PFSK-1 (cell line): Measurements from ENCODE around the gene PCDHA2. TPM values are rescaled to one million over a fixed set of nuclear protein-coding genes. Genes with fewer than 3 reads are reported as not detected.

Experiments
- FOXP2 ChIP-seq: optimal IDR thresholded peaks from 2 replicates; pipeline ENCODE3; 2011; ENCODE audit warnings: borderline replicate concordance, control low read depth, inconsistent platforms; ENCODE audit not compliant: insufficient read depth; ENCODE audit errors: extremely low read length, extremely low read depth
- POLR2AphosphoS5 ChIP-seq: IDR thresholded peaks from 2 replicates; pipeline ENCODE4 v1.6.1; 2012; ENCODE audit warnings: low read depth, mild to moderate bottlenecking, control low read depth, low read length, moderate library complexity
- SIN3A ChIP-seq: IDR thresholded peaks from 2 replicates; pipeline ENCODE4 v1.6.1; 2012; ENCODE audit warnings: mild to moderate bottlenecking, low read length, moderate library complexity, borderline replicate concordance; ENCODE audit not compliant: insufficient read depth
- TAF1 ChIP-seq: IDR thresholded peaks from 2 replicates; pipeline ENCODE4 v1.6.1; 2012; ENCODE audit warnings: low read length, control low read depth, borderline replicate concordance; ENCODE audit not compliant: insufficient read depth
- polyA plus RNA-seq: library from polyadenylated mRNA; unstranded; fragments of >200 nt; gene quantifications from one replicate; pipeline ENCODE4 v1.2.1, GENCODE V29; 2012; ENCODE audit warnings: low read depth, missing spikeins; ENCODE audit not compliant: insufficient read length
- TF ChIP-seq, protein P1 (sequence below), 2 experiments: IDR thresholded peaks; 2 replicates each; pipeline versions ENCODE4 v1.6.1 to v1.8.0; 2011 to 2012; ENCODE audit warnings: low read depth in 2 of 2, low read length in 2 of 2, control low read depth in 1 of 2, inconsistent platforms in 1 of 2, mild to moderate bottlenecking in 1 of 2, moderate library complexity in 1 of 2; ENCODE audit not compliant: insufficient read depth in 1 of 2

PCDHA2 gene
- 0.33 TPM for polyA plus RNA-seq

DNA sequence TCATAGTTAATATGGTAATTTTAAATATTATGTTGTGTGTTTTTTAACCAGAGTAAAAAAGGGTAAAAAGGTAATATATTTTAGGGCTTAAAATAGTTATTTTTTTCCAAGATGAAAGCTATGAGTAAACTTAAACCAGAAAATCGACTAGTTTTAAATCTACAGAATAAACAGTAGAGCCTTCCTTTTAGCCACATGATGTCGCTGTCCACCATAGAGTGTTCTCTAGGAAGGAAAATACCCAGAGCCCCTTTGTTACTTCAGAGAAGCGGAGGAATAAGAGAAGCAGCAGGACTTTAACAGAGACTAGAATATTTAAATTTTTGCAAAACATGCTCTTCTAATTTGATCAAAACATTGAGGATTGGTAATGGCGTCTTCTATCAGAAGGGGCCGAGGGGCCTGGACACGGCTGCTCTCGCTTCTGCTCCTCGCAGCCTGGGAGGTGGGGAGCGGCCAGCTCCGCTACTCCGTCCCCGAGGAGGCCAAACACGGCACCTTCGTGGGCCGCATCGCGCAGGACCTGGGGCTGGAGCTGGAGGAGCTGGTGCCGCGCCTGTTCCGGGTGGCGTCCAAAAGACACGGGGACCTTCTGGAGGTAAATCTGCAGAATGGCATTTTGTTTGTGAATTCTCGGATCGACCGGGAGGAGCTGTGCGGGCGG, at the start of gene PCDHA2:
Gene PCDHA2 (plus strand): TSS at position 258 of the 664 bp plus-strand sequence.
- TF ChIP-seq POLR2AphosphoS5 (no peak), SIN3A (no peak), FOXP2 (no peak), TAF1 (no peak)
- TF ChIP-seq, protein P1, sequence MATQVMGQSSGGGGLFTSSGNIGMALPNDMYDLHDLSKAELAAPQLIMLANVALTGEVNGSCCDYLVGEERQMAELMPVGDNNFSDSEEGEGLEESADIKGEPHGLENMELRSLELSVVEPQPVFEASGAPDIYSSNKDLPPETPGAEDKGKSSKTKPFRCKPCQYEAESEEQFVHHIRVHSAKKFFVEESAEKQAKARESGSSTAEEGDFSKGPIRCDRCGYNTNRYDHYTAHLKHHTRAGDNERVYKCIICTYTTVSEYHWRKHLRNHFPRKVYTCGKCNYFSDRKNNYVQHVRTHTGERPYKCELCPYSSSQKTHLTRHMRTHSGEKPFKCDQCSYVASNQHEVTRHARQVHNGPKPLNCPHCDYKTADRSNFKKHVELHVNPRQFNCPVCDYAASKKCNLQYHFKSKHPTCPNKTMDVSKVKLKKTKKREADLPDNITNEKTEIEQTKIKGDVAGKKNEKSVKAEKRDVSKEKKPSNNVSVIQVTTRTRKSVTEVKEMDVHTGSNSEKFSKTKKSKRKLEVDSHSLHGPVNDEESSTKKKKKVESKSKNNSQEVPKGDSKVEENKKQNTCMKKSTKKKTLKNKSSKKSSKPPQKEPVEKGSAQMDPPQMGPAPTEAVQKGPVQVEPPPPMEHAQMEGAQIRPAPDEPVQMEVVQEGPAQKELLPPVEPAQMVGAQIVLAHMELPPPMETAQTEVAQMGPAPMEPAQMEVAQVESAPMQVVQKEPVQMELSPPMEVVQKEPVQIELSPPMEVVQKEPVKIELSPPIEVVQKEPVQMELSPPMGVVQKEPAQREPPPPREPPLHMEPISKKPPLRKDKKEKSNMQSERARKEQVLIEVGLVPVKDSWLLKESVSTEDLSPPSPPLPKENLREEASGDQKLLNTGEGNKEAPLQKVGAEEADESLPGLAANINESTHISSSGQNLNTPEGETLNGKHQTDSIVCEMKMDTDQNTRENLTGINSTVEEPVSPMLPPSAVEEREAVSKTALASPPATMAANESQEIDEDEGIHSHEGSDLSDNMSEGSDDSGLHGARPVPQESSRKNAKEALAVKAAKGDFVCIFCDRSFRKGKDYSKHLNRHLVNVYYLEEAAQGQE (IDR thresholded peaks at IDR 0.05; ENCODE audit: insufficient read depth in 1 of 2, low read depth in 2 of 2, low read length in 2 of 2) = no peak

DNA sequence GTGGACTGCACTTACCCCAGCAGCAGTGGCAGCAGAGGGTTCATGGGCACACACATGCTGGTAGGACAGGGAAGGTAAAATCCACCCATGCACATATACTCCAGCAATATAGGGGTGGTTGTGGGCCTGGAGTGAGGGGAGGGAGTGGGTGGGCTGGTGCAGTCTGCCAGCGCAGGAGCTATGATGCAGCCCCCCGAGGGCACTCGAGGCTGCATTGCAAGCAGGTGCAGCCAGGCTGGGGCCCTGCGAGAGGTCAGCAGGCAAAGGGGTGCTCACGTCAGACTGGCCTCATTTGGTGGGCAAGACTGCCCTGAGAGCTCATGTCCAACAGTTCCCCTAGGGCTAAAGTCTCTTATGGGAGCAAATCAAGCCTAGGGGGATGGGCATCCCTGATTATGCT, 41.1 kb upstream of the PCDHA2 start:
- TF ChIP-seq SIN3A (no peak), TAF1 (no peak), FOXP2 (no peak), POLR2AphosphoS5 (no peak)
- TF ChIP-seq, protein P1 (IDR thresholded peaks at IDR 0.05; ENCODE audit: insufficient read depth in 1 of 2, low read depth in 2 of 2, low read length in 2 of 2) = no peak

DNA sequence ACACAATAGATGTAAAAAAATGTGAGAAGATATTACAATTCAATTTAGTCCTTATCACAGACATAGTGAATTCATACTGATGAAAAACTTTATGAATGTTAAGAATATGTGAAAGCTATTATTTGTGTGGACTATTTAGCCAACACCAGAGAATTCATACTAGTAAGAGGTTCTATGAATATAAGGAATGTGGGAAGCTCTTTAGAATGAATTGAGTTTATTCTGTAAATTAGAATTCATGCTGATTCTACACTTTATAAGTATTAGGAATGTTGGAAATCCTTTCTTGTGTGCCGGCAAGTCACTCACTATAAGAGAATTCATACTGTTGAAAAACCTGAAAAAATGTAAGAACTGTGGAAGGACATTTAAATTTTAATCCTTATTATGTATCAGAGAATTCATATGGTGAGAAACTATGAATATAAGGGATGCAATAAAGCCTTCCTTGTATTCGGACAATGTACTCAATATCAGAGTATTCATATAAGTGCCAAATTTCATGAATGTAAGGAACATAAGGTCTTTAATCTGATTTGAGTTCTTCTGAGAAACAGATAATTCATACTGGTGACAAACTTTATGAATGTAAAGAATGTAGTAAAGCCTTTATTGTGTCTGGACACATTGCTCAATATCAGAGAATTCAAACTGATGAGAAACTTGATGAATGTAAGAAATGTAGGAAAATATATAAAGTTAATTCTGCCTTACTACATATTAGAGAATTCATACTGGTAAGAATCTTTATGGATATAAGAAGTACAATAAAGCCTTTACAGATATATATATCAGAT, 30.3 kb upstream of the PCDHA2 start:
- TF ChIP-seq SIN3A = no peak
- TF ChIP-seq FOXP2 = no peak
- no peak for TF ChIP-seq POLR2AphosphoS5
- TF ChIP-seq, protein P1 (IDR thresholded peaks at IDR 0.05; ENCODE audit: insufficient read depth in 1 of 2, low read depth in 2 of 2, low read length in 2 of 2) = no peak
- no peak for TF ChIP-seq TAF1

DNA sequence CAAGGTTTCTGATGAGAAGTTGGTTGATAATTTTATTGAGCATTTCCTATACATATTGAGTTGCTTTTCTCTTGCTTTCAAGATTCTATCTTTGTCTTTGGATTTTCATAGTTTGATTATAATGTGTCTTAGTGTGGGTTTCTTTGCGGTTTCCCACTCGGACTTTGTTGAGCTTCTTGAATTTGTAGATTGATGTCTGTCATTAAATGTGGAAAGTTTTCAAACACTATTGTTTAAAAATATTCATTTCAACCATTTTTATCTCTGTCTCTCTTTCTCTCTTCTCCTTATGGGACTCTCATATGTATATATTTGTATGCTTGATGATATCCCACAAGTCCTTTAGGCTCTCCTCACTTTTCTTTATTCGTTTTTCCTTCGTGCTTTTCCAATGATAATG, 27.2 kb upstream of the PCDHA2 start:
- TF ChIP-seq POLR2AphosphoS5 (no peak), SIN3A (no peak), FOXP2 (no peak), TAF1 (no peak)
- TF ChIP-seq, protein P1 (IDR thresholded peaks at IDR 0.05; ENCODE audit: insufficient read depth in 1 of 2, low read depth in 2 of 2, low read length in 2 of 2) = no peak
